ENCODE measurements around the gene PABPN1. TPM values are rescaled to one million over a fixed set of nuclear protein-coding genes. Genes with fewer than 3 reads are reported as not detected.

PABPN1 gene
- total and polyA plus RNA-seq, 9 of the 15 experiments (the other 6 are each of a cell fraction or from before 2014, with no cell fraction given), result 32.6 to 388 (median 178) TPM

DNA sequence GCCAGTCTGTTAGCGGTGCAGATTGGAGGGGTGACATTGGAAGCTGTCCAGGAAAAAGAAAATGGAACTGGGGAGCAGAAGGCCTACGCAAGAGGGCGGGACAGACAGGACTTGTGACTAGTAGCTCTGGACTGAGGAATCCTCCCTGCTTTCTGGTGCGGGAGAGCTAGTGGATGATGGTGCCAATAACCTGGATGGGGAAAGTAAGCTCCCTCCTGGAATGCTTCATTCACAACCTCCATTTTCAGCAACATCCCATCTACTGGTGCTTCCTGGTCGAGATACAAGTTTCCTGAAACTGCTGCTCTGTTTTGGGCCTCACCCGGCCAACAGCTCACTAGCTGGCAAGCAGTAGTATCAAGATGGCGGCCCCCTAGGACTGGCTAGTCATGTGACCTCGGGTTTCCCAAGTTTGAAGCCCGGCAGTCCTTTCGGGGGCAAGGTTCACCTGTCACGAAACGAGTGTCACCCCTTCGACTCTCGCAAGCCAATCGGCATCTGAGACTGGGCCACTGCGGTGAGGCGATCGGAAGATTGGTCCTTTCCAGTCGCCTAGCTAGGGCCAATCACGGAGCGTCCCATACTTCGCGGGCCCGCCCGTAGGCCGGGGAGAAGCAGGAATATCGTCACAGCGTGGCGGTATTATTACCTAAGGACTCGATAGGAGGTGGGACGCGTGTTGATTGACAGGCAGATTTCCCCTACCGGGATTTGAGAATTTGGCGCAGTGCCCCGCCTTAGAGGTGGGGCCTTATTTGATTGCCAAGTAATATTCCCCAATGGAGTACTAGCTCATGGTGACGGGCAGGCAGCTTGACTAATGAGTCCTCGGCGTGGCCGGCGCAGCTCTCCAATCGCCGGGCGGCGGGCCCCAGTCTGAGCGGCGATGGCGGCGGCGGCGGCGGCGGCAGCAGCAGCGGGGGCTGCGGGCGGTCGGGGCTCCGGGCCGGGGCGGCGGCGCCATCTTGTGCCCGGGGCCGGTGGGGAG, at the start of gene PABPN1 (continued):
- TF ChIP-seq JUND (IDR thresholded peaks at IDR 0.05; ENCODE audit: borderline replicate concordance, low read depth, low read length) (no peak; the same call in none of the 2 replicates), JUND (tag; IDR thresholded peaks at IDR 0.05; ENCODE audit: borderline replicate concordance, low read depth, low read length) (peak; percentile 10; the same call in 1 of the 3 replicates), ZNF3 (CRISPR knock-in tag; IDR thresholded peaks at IDR 0.05) (no peak), ATF2 (CRISPR knock-in tag; IDR thresholded peaks at IDR 0.05) (no peak), RNF2 (IDR thresholded peaks at IDR 0.05) (no peak), ZNF41 (CRISPR knock-in tag; conservative IDR thresholded peaks at IDR 0.05) (no peak), HDAC2 (IDR thresholded peaks at IDR 0.05) (no peak), DPF2 (IDR thresholded peaks at IDR 0.05) (peak; percentile 50; the same call in 1 of the 2 replicates), ZNF253 (CRISPR knock-in tag; conservative IDR thresholded peaks at IDR 0.05) (no peak), CBX5 (IDR thresholded peaks at IDR 0.05; ENCODE audit: borderline replicate concordance, low read depth) (no peak), KDM5B (IDR thresholded peaks at IDR 0.05; ENCODE audit: insufficient replicate concordance, low read depth, low read length) (peak; percentile 67), RUNX1 (IDR thresholded peaks at IDR 0.05; ENCODE audit: low read depth) (no peak; the same call in 1 of the 2 replicates), NBN (IDR thresholded peaks at IDR 0.05; ENCODE audit: low read depth) (no peak; the same call in 1 of the 2 replicates), JUNB (CRISPR knock-in tag; conservative IDR thresholded peaks at IDR 0.05) (no peak; the same call in 1 of the 2 replicates), ZNF384 (IDR thresholded peaks at IDR 0.05; ENCODE audit: low read depth, low read length) (no peak), GTF2A2 (tag; IDR thresholded peaks at IDR 0.05) (no peak), DACH1 (IDR thresholded peaks at IDR 0.05; ENCODE audit: partially characterized antibody) (no peak), C11orf30 (IDR thresholded peaks at IDR 0.05; ENCODE audit: low read depth) (peak; percentile 69), ARID2 (IDR thresholded peaks at IDR 0.05) (no peak), TAF1 (IDR thresholded peaks at IDR 0.05; ENCODE audit: control insufficient read depth, extremely low read depth, insufficient read depth, low read length, severe bottlenecking) (peak; percentile 81), E2F5 (CRISPR knock-in tag; IDR thresholded peaks at IDR 0.05) (no peak)
- TF ChIP-seq, protein P1, sequence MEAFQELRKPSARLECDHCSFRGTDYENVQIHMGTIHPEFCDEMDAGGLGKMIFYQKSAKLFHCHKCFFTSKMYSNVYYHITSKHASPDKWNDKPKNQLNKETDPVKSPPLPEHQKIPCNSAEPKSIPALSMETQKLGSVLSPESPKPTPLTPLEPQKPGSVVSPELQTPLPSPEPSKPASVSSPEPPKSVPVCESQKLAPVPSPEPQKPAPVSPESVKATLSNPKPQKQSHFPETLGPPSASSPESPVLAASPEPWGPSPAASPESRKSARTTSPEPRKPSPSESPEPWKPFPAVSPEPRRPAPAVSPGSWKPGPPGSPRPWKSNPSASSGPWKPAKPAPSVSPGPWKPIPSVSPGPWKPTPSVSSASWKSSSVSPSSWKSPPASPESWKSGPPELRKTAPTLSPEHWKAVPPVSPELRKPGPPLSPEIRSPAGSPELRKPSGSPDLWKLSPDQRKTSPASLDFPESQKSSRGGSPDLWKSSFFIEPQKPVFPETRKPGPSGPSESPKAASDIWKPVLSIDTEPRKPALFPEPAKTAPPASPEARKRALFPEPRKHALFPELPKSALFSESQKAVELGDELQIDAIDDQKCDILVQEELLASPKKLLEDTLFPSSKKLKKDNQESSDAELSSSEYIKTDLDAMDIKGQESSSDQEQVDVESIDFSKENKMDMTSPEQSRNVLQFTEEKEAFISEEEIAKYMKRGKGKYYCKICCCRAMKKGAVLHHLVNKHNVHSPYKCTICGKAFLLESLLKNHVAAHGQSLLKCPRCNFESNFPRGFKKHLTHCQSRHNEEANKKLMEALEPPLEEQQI (IDR thresholded peaks at IDR 0.05), result peak; percentile 74
- TF ChIP-seq, protein P2, sequence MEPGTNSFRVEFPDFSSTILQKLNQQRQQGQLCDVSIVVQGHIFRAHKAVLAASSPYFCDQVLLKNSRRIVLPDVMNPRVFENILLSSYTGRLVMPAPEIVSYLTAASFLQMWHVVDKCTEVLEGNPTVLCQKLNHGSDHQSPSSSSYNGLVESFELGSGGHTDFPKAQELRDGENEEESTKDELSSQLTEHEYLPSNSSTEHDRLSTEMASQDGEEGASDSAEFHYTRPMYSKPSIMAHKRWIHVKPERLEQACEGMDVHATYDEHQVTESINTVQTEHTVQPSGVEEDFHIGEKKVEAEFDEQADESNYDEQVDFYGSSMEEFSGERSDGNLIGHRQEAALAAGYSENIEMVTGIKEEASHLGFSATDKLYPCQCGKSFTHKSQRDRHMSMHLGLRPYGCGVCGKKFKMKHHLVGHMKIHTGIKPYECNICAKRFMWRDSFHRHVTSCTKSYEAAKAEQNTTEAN (CRISPR knock-in tag; IDR thresholded peaks at IDR 0.05), result peak; percentile 69; the same call in 1 of the 2 replicates

Data from K562 (cell line).